Loucy (cell line): ENCODE data around the gene MMP21.

Source experiments
- CTCF ChIP-seq: fragments of 200-600 bp; sonication (generic); conservative IDR thresholded peaks from 2 replicates; pipeline ENCODE4 v1.5.1; 2014; ENCODE audit warnings: mild to moderate bottlenecking, antibody characterized with exemption, low read length
- EZH2phosphoT487 ChIP-seq: fragments of 200-600 bp; IDR thresholded peaks from 2 replicates; pipeline ENCODE4 v1.6.1; 2018; ENCODE audit warnings: antibody characterized with exemption, mild to moderate bottlenecking, moderate library complexity, borderline replicate concordance

GRCh38 chr10:125734823-125735222 is 40.8 kb downstream of the MMP21 start:
- TF ChIP-seq CTCF: peak; percentile 58
- no peak for TF ChIP-seq EZH2phosphoT487
